ENCODE measurements around the gene KIF25.

Gene KIF25

DNA sequence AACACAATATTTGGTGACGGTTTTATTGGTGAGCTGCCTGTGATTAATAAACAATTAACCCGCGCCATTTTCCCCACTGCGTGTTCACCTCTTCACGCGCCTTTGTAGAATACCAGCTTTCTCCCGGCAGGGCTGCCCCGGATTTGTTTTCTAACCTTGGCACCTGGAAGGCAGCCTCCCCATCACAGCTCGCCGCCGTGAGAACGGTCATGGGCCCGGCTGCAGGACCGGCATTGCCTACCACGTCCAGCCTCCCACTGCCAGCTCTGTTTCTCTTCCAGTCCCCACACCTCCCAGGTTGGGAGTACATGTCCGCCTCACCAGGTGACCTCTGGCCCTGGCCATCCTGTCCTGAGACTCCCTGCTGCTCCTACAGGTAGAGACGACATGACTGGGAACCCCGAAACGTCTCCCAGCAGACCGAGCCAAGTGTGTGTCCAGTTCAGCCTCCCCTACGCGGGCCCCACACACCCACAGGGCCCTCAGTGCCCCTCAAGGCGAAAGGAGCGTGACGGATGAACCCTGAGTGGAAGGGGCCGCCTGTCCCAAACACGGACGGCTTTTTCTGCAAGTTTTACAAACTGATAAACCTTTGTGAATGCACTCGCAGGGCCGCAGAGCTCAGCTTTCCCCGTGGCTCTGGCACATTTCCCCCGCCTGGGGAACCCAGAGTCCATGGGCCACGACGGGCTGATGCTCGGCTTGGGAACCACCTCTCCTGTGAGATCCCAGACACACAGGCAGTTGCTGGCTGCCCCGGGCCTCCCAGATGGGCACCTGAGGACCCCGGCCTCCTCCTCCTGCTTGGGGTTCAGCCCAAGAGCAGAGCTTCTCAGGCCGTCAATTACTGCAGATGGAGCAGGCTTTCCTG, 55.9 kb downstream of the KIF25 start:
- DNase-seq: no peak

- no peak for DNase-seq
Measured at GRCh38 chr6:168053957-168054471, 56.5 kb downstream of the KIF25 start.

DNA sequence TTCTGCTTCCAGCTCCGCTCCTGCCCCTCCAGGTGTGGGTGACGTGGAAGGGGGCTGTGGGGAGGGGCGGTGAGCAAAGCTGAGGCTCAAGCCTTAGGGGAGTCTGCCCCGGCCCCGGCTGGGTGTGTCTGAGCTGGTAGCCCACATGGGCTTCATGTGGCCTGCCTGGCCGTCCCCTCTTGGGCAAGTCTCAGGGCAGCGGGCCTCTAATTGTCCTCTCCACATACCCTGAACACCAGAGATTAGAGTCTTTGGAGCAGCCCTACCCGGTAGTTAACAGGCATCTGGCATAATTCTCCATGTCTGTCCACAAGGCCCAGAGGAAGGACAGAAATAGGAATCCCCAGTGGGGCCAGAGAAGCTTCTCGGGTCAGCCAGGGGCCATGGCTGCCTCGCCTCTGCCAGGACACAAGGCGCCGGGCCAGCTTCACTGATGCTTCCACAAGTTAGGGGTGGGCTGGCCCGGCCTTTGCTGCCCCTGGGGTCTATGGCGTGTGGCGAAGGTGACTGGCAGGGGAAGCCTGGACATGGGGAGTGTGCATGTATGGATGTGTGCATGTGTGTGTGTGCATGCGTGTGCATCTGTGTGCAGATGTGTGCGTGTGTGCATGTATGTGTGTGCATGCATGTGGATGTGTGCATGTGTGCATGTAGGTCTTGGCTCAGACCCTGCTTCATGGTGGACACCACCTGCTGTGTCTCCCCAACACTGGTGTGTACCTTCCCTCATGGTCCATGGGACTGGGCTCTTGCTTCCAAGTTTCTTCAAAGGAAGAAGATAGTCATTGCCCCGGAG, 57.5 kb downstream of the KIF25 start:
- DNase-seq: no peak

- no peak for DNase-seq
Measured at GRCh38 chr6:168055696-168056489, 58.4 kb downstream of the KIF25 start.

DNA sequence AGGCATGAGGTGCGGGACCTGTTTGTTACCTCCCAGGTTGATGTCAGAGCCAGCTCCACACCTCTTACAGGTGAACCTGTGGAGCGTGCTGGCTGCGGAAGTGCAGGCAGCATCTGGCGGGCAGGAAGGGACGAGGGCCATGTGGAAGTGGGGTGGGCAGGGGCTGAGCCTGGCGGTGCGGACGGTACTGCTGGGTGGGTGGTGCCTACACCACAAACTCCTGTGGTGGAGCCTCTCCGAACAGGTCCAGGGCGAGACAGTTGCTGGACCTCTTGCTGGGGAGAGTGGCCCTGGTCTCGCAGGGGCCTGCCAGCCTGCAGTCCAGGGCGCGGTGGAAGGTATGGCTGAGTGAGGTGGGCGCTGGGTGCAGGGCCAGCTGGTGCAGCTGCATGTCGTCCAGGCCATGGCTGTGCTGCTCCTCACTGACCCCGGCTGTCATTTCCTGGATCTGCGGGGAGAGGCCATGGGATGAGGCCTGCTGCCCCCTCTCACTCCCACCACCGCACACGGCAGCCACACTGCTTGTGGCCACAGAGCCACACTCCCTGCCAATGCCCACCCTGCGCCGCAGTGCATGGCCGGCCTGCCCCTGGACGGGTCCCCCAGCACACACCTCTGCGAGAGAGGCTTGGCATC, 59.5 kb downstream of the KIF25 start:
- DNase-seq: no peak

- DNase-seq: no peak
Measured at GRCh38 chr6:168057836-168058235, 60.4 kb downstream of the KIF25 start.

GRCh38 chr6:168058691-168059551, 61.5 kb downstream of the KIF25 start:
- no peak for DNase-seq

- DNase-seq: no peak
Measured at GRCh38 chr6:168060521-168060931, 63.1 kb downstream of the KIF25 start.

- peak; percentile 93 for DNase-seq
Measured at GRCh38 chr6:168061269-168062210, 64.1 kb downstream of the KIF25 start.

- no peak for DNase-seq
Measured at GRCh38 chr6:168062346-168063289, 65.1 kb downstream of the KIF25 start.

DNA sequence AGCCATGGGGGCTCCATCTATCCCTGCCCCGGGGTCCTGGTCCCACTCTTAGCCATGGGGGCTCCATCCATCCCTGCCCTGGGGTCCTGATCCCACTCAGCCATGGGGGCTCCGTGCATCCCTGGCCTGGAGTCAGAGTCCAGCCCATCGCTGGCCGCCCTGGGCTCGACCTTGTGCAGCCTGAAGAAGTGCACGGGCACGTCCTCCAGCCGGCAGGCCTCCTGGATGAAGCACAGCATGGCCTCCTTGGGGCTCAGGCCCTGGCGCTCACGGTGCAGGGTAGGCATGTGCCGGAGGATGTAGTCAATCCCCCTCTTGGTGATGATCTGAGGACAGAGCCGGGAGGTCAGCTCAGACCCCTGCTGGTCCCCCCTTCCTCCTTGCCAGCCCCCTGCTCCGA, 66.0 kb downstream of the KIF25 start:
- DNase-seq: no peak

DNA sequence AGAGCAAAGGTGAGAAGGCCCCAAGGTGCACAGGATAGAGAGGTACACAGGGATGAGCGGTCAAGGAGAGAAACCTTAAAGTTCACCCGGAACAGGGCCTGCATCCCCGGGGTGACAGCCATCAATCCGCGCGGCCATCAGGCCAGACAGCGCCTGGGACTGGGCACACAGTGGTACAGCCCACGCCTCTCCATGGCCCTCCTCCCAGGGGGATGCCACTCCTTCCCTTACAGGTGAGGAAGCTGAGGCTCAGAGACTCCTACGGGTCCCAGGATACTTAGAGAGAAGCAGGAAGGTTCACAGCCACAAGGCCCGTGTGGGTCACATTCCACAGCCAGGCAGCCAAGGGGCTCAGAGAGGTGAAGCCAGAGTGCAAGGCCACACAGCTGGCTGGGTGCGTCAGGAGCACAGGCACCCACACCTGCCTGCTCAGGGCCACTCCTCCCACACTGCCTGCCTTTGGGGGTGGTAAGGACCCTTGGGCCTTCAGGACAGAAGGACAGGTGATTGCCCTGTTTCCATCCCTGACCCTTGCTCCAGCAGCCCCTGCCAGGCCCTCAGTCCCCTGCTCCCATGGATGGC, 66.8 kb downstream of the KIF25 start:
- DNase-seq: no peak

- DNase-seq: no peak
Measured at GRCh38 chr6:168067081-168067759, 69.7 kb downstream of the KIF25 start.

GRCh38 chr6:168070804-168071203, 73.3 kb downstream of the KIF25 start:
- no peak for DNase-seq

DNA sequence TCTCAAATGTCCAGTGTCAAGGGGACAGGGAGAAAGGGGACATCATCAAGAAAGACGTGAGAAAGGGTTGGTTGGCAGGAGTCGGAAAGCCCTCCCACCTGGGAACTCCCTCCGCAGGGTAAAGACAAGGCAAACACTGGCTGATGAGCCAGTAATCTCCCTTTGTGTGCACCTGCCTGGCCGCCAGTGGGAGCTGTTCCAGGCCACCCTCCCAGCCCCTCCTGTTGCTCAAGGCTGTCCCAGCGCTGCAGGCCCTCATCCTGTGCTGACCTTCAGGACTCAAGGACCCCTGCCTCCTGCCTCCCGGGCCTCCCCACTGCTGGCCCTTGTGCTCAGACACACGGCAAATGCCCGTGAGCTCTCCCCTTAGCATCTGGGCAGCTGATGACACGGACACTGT, 74.1 kb downstream of the KIF25 start:
- DNase-seq: no peak

- no peak for DNase-seq
Measured at GRCh38 chr6:168072261-168072660, 74.8 kb downstream of the KIF25 start.

DNA sequence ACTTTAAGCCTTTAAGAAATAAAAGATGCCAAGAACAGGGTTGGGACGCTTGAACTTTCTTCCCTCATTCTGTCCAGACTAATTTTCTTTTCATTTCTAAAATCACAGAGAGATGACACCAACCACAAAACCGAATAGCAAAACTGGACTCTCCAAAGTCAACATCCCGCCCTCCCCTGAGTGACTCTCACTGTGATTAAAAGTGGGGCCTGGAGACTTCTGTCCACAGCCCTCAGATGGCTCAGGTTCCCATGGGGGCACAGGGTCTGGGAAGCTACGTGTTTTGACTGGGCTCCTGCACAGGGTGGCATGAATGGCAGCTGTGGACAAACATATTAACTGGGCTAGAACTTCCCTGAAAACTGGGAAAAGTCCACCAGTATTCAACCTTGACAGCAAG, 75.3 kb downstream of the KIF25 start:
- DNase-seq: no peak
